GM23338 (cell line): ENCODE measurements around the gene FBXO34. TPM values are rescaled to one million over a fixed set of nuclear protein-coding genes. Genes with fewer than 3 reads are reported as not detected.

Source experiments
- CTCF ChIP-seq, 2 experiments: fragments of 200-600 bp in 1 of 2; sonication (generic) in 1 of 2; conservative IDR thresholded peaks; 2 replicates each; pipeline versions ENCODE4 v1.5.1 to v1.6.1; 2016 to 2017; ENCODE audit warnings: antibody characterized with exemption in 2 of 2, low read depth in 2 of 2, mild to moderate bottlenecking in 2 of 2, moderate library complexity in 1 of 2
- NANOG ChIP-seq: IDR thresholded peaks from 2 replicates; pipeline ENCODE4 v1.6.1; 2016; ENCODE audit warnings: antibody characterized with exemption, borderline replicate concordance
- REST ChIP-seq: IDR thresholded peaks from one replicate; pipeline ENCODE4 v1.6.1; 2018; ENCODE audit warnings: antibody characterized with exemption; ENCODE audit not compliant: unreplicated experiment
- ZNF114 ChIP-seq: fragments of 250-450 bp; sonication (Bioruptor Pico); IDR thresholded peaks from 2 replicates; pipeline ENCODE4 v1.5.0; 2020; ENCODE audit warnings: mild to moderate bottlenecking, moderate library complexity
- ZNF462 ChIP-seq: fragments of 250-450 bp; sonication (Bioruptor Pico); IDR thresholded peaks from 2 replicates; pipeline ENCODE4 v1.5.0; 2020; ENCODE audit warnings: mild to moderate bottlenecking, moderate library complexity
- polyA plus RNA-seq: library from polyadenylated mRNA; unstranded; fragments of >200 nt; fragmentation: Nextera tagmentation; extraction: Ambion mirVana; gene quantifications from 2 replicates; pipeline ENCODE4 v1.2.1, GENCODE V29; 2016
- total RNA-seq: library from RNA; depleted of rRNA; stranded (reverse); fragments of >200 nt; shearing (Covaris generic); gene quantifications from 2 replicates; pipeline ENCODE4 v1.2.3, GENCODE V29; 2014

Gene FBXO34
- total and polyA plus RNA-seq, 2 experiments from 2014 or later = 9.4 to 13.4 TPM

- no peak for TF ChIP-seq ZNF462 (CRISPR knock-in tag)
- no peak for TF ChIP-seq ZNF114 (CRISPR knock-in tag)
- no peak for TF ChIP-seq REST
- no peak for TF ChIP-seq CTCF (conservative IDR thresholded peaks at IDR 0.05; ENCODE audit: low read depth in 2 of 2)
- no peak for TF ChIP-seq NANOG
Observed at GRCh38 chr14:55340482-55340881, 69.3 kb downstream of the FBXO34 start (continued).
